Keratinocyte (primary cell): Measurements from ENCODE around the gene BBS12.
"Not testable (repeated sequence)": the region's sequence is repeated elsewhere in the genome, so short reads cannot be mapped to it uniquely, and the experiment has no call there.

Experiments used
- EZH2 ChIP-seq: IDR thresholded peaks from one replicate; pipeline ENCODE4 v1.6.1; 2012; ENCODE audit warnings: inconsistent platforms, mild to moderate bottlenecking, low read length, moderate library complexity
- TF ChIP-seq, protein P1 (sequence below), 3 experiments: IDR thresholded peaks in 1 of 3; conservative IDR thresholded peaks in 1 of 3; optimal IDR thresholded peaks in 1 of 3; 2 replicates in 2 of 3; 3 replicates in 1 of 3; pipeline versions ENCODE3 to v1.5.1; 2011; ENCODE audit warnings: low read length in 3 of 3, mild to moderate bottlenecking in 3 of 3, moderate library complexity in 2 of 3, control low read depth in 1 of 3, inconsistent platforms in 1 of 3; ENCODE audit not compliant: insufficient read depth in 2 of 3; ENCODE audit errors: extremely low read depth in 1 of 3

- TF ChIP-seq, protein P1, sequence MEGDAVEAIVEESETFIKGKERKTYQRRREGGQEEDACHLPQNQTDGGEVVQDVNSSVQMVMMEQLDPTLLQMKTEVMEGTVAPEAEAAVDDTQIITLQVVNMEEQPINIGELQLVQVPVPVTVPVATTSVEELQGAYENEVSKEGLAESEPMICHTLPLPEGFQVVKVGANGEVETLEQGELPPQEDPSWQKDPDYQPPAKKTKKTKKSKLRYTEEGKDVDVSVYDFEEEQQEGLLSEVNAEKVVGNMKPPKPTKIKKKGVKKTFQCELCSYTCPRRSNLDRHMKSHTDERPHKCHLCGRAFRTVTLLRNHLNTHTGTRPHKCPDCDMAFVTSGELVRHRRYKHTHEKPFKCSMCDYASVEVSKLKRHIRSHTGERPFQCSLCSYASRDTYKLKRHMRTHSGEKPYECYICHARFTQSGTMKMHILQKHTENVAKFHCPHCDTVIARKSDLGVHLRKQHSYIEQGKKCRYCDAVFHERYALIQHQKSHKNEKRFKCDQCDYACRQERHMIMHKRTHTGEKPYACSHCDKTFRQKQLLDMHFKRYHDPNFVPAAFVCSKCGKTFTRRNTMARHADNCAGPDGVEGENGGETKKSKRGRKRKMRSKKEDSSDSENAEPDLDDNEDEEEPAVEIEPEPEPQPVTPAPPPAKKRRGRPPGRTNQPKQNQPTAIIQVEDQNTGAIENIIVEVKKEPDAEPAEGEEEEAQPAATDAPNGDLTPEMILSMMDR (optimal IDR thresholded peaks at IDR 0.05 in 1 of 3, IDR thresholded peaks at IDR 0.05 in 1 of 3, conservative IDR thresholded peaks at IDR 0.05 in 1 of 3; ENCODE audit: extremely low read depth in 1 of 3, insufficient read depth in 2 of 3, low read length in 3 of 3) = not testable (repeated sequence)
- not testable (repeated sequence) for TF ChIP-seq EZH2
Measured at GRCh38 chr4:122786920-122787319, 54.4 kb downstream of the BBS12 start.
